NT2/D1 (cell line): Measurements from ENCODE around the gene CACNA2D3.

Source experiments
- DNase-seq: peaks from one replicate; pipeline ENCODE4 v3.0.0-alpha.2; 2011; ENCODE audit warnings: low read depth, low spot score
- H3K27me3 ChIP-seq: 2 replicates; pipeline ENCODE4 v1.6.0; 2011; ENCODE audit warnings: mild to moderate bottlenecking; ENCODE audit not compliant: insufficient read length, insufficient read depth
- H3K36me3 ChIP-seq: 2 replicates; pipeline ENCODE4 v1.6.1; 2011; ENCODE audit warnings: mild to moderate bottlenecking, low read length, mixed read lengths; ENCODE audit not compliant: insufficient read depth, insufficient read length
- H3K4me1 ChIP-seq: 2 replicates; pipeline ENCODE4 v1.5.1; 2011; ENCODE audit not compliant: insufficient read depth, insufficient read length
- H3K4me3 ChIP-seq: 2 replicates; pipeline ENCODE4 v1.5.1; 2011; ENCODE audit warnings: low read depth; ENCODE audit not compliant: insufficient read length
- H3K9ac ChIP-seq: 2 replicates; pipeline ENCODE4 v1.6.0; 2011; ENCODE audit warnings: low read depth; ENCODE audit not compliant: insufficient read length
- H3K9me3 ChIP-seq: 2 replicates; pipeline ENCODE4 v1.5.1; 2011; ENCODE audit warnings: mild to moderate bottlenecking, low read length; ENCODE audit not compliant: insufficient read depth
- SUZ12 ChIP-seq: IDR thresholded peaks from 2 replicates; pipeline ENCODE4 v1.6.1; 2011; ENCODE audit not compliant: insufficient read length, insufficient read depth; ENCODE audit errors: extremely low read depth
- YY1 ChIP-seq: IDR thresholded peaks from 2 replicates; pipeline ENCODE4 v1.6.1; 2011; ENCODE audit not compliant: insufficient read length, insufficient read depth
- ZNF274 ChIP-seq: IDR thresholded peaks from 2 replicates; pipeline ENCODE4 v1.6.1; 2011; ENCODE audit warnings: mild to moderate bottlenecking, low read depth, low read length

CACNA2D3 gene

DNA sequence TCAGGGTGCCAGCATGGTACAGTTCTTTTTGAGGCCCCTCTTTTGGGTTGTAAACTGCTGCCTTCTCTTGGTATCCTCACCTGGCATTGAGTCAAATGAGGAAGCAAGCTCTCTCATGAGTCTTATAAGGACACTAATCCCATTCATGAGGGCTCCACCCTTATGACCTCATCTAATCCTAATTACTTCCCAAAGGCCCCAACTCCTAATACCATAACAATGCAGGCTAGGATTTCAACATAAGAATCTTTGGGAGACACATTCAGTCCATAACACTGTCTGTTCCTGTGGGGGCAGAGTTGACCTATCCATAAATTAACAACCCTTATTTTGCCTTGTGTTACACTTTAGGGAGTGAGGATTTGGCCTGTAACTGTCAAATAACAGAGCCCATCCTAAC, 527.2 kb downstream of the CACNA2D3 start:
- no peaks in the 10 kb centered on the region for H3K27me3 ChIP-seq
- TF ChIP-seq YY1 (no peak), SUZ12 (no peak), ZNF274 (no peak)
- H3K4me1 ChIP-seq = peaks cover 2% of the 10 kb centered on the region
- no peak overlapping the region for H3K9ac ChIP-seq
- peaks cover 15% of the 10 kb centered on the region for H3K36me3 ChIP-seq
- no peak overlapping the region for H3K4me3 ChIP-seq
- DNase-seq = no peak
- H3K9me3 ChIP-seq = peaks cover 39% of the 10 kb centered on the region; the same call in 1 of the 2 replicates

- TF ChIP-seq SUZ12 (no peak), ZNF274 (no peak), YY1 (no peak)
- Histone ChIP-seq H3K9ac (no peak overlapping the region), H3K27me3 (no peaks in the 10 kb centered on the region), H3K4me3 (no peak overlapping the region), H3K9me3 (peaks cover 14% of the 10 kb centered on the region; the same call in 1 of the 2 replicates), H3K36me3 (peaks cover 4% of the 10 kb centered on the region), H3K4me1 (peaks cover 3% of the 10 kb centered on the region)
- DNase-seq = no peak
Observed at GRCh38 chr3:54653456-54654195, 531.3 kb downstream of the CACNA2D3 start.

DNA sequence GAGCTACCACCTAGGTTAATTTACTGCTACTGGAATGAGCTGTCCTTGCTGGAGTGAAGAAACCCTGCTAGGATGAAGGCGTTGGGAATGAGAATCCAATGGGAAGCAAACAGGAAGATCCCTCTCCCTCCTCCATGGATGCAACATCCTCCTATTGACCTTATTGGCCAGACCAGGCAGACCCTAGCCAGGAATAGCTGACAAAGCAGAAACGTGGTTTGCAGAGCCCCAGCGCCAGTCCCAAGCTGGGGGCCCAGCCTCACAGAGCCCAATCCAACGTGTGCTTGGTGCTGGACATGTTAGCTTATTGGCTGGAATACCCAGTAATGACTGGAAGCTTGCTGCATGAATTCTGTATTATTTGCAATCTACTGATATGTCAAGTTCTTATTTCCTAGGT, 532.4 kb downstream of the CACNA2D3 start:
- Histone ChIP-seq H3K4me1 (peaks cover 5% of the 10 kb centered on the region), H3K9ac (no peak overlapping the region), H3K36me3 (no peaks in the 10 kb centered on the region), H3K4me3 (no peak overlapping the region), H3K27me3 (no peaks in the 10 kb centered on the region), H3K9me3 (peaks cover 2% of the 10 kb centered on the region; the same call in 1 of the 2 replicates)
- TF ChIP-seq YY1 = no peak
- no peak for TF ChIP-seq ZNF274
- no peak for TF ChIP-seq SUZ12
- no peak for DNase-seq

DNA sequence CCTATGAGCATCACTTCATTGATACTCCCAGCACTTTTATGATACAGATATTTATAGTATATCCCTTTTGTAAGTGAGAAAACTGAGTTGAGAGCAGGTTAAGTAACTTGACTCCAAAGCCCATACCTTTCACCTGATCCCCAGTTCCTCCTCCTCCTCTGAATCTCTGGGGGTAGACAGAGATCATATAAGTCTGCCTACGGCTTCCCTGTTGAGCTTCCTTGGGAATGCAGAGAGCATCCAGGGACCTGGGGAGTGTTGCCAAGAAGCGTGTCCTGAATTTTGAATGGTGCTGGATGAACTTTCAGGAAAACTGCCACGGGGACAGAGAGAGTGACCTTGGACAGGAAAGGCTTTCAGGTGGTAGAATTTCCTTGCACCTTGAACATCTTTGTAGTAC, 537.0 kb downstream of the CACNA2D3 start:
- Histone ChIP-seq H3K36me3 (peaks cover 3% of the 10 kb centered on the region), H3K4me3 (no peak overlapping the region), H3K4me1 (peaks cover 2% of the 10 kb centered on the region), H3K27me3 (no peaks in the 10 kb centered on the region), H3K9ac (no peak overlapping the region), H3K9me3 (no peaks in the 10 kb centered on the region)
- TF ChIP-seq ZNF274 = no peak
- no peak for TF ChIP-seq SUZ12
- no peak for TF ChIP-seq YY1
- no peak for DNase-seq

DNA sequence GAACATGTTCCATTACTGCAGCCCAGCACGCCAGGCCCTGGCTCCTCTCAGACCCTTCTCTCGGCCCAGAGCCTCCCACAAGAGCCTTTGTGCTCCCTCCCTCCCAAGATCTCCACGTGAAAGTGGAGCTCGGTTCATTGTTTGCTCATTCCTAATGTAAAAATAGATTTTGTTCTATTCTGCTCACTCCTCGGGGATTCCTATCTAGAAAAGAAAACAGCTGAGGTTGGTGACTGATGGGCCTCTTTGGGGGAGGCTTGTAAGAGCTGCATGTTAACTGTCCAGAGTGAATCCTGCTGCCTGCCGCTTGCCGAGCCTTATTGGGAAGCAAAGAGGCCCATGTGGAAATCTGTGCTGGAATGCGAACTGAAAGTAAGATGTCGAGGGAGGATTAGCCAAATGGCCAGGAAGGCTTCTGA, 538.4 kb downstream of the CACNA2D3 start:
- Histone ChIP-seq H3K4me1 (peaks cover 2% of the 10 kb centered on the region), H3K27me3 (no peaks in the 10 kb centered on the region), H3K36me3 (peaks cover 3% of the 10 kb centered on the region), H3K4me3 (no peak overlapping the region), H3K9me3 (no peaks in the 10 kb centered on the region), H3K9ac (no peak overlapping the region)
- TF ChIP-seq YY1 = no peak
- TF ChIP-seq SUZ12 = no peak
- no peak for TF ChIP-seq ZNF274
- no peak for DNase-seq

DNA sequence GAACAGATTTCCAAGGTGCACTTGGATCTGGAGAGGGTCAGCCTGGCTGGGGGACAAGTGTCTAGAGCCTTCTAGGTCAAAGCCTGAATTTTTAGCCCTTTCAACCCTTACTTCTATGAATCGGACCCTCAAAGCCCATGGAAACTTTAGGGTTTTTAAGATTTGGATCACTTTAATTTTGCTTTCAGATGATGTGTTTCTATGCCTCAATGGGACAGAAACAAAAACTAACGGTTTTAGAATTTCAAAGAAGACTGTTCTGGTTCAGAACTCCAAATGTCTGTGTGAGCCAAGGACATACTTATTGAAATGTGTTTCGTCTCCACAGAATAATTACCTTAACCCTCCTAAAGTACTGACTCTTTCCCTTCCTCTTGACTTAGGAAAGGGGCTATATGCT, 538.8 kb downstream of the CACNA2D3 start:
- peaks cover 2% of the 10 kb centered on the region for H3K4me1 ChIP-seq
- no peaks in the 10 kb centered on the region for H3K9me3 ChIP-seq
- H3K9ac ChIP-seq = no peak overlapping the region
- H3K27me3 ChIP-seq = no peaks in the 10 kb centered on the region
- H3K36me3 ChIP-seq = peaks cover 3% of the 10 kb centered on the region
- DNase-seq = no peak
- no peak overlapping the region for H3K4me3 ChIP-seq
- TF ChIP-seq ZNF274 = no peak
- TF ChIP-seq SUZ12 = no peak
- TF ChIP-seq YY1 = no peak

GRCh38 chr3:54663501-54664011, 541.2 kb downstream of the CACNA2D3 start:
- no peak for DNase-seq
- Histone ChIP-seq H3K4me1 (peaks cover 2% of the 10 kb centered on the region), H3K9ac (no peak overlapping the region), H3K9me3 (no peaks in the 10 kb centered on the region), H3K4me3 (no peak overlapping the region), H3K27me3 (no peaks in the 10 kb centered on the region), H3K36me3 (peaks cover 3% of the 10 kb centered on the region)
- TF ChIP-seq YY1 (no peak), ZNF274 (no peak), SUZ12 (no peak)
